ENCODE data around the gene PAK2. TPM values are rescaled to one million over a fixed set of nuclear protein-coding genes. Genes with fewer than 3 reads are reported as not detected.
A peak's percentile ranks its signal among the peaks of the same experiment; 100 is the strongest.

PAK2 gene
- total and polyA plus RNA-seq, 9 of the 15 experiments (the other 6 are each of a cell fraction or from before 2014, with no cell fraction given): 13.2 to 72.4 (median 35.7) TPM

DNA sequence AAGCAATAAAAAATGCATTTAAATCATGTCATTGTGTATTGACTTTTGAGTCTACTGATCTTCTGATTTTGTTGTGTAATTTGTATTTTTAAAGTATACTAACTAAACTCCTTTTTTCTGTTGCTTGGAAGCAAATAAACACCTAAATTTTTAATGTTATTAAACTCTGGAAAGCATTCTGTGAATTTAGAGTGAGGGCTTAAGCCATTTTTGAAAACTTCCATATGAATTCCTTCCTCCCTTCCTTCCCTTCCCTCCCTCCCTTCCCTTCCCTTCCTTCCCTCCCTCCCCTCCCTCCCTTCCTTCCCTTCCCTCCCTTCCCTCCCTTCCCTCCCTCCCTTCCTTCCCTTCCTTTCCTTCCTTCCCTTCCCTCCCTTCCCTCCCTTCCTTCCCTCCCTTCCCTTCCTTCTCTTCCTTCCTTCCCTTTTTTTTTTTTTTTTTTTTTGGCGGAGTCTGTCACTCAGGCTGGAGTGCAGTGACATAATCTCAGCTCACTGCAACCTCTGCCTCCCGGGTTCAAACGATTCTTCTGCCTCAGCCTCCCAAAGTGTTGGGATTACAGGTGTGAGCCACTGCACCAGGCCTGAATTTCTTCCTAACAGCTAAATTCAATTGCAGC lies 71.4 kb downstream of the PAK2 start:
- DNase-seq (ENCODE audit: extremely low read depth in 1 of 4, low spot score in 3 of 4): no peak
- no peak for FAIRE-seq
- 100% methylated on average over 2 of the region's 3 CpGs for WGBS (ENCODE audit: insufficient coverage, low coverage, missing lambda C conversion rate)
- peaks cover 0 to 17% of the 10 kb centered on the region in 2 experiments; a peak in 2 of 5 replicates for H3K4me1 ChIP-seq (replicated peaks in 1 of 2; ENCODE audit: control insufficient read depth in 2 of 2, insufficient read depth in 2 of 2, low read length in 2 of 2)
- H3K27me3 ChIP-seq (ENCODE audit: control insufficient read depth in 2 of 2, insufficient read depth in 2 of 2, low read length in 2 of 2): no peaks in the 10 kb centered on the region
- no peaks in the 10 kb centered on the region for H3K9me1 ChIP-seq (ENCODE audit: control insufficient read depth, insufficient read depth, low read length)
- H3K4me3 ChIP-seq: no peak overlapping the region
- no peaks in the 10 kb centered on the region; the same call in 2 of the 3 replicates for H3K79me2 ChIP-seq (ENCODE audit: control insufficient read depth, insufficient read depth, low read length)
- H2AFZ ChIP-seq (ENCODE audit: low read depth, low read length): no peak overlapping the region
- H3K9ac ChIP-seq (ENCODE audit: insufficient read depth in 1 of 2, low read depth in 2 of 2, low read length in 2 of 2): no peak overlapping the region
- in situ Hi-C loops (cut with MboI) (no loop called here), intact Hi-C loops (cut with micrococcal nuclease) (no loop called here)
- no peaks in the 10 kb centered on the region for H4K20me1 ChIP-seq (replicated peaks; ENCODE audit: control insufficient read depth, insufficient read depth, low read length)
- no peak overlapping the region for H3K27ac ChIP-seq (ENCODE audit: extremely low read depth, low read depth, low read length)
- no peaks in the 10 kb centered on the region for H3K9me3 ChIP-seq (replicated peaks; ENCODE audit: control insufficient read depth, insufficient read depth, low read depth, low read length)
- TF ChIP-seq HNRNPK (IDR thresholded peaks at IDR 0.05; ENCODE audit: low read depth, low read length, poor library complexity, severe bottlenecking) (peak; percentile 53), RBBP5 (IDR thresholded peaks at IDR 0.05; ENCODE audit: borderline replicate concordance, insufficient read depth, low read length, poor library complexity, severe bottlenecking) (no peak), PCBP1 (IDR thresholded peaks at IDR 0.05; ENCODE audit: low read depth, low read length, poor library complexity, severe bottlenecking) (peak; percentile 64), TEAD2 (tag; IDR thresholded peaks at IDR 0.05) (no peak), PCBP2 (IDR thresholded peaks at IDR 0.05; ENCODE audit: low read depth, low read length, poor library complexity, severe bottlenecking) (peak; percentile 94)
- TF ChIP-seq, protein P1, sequence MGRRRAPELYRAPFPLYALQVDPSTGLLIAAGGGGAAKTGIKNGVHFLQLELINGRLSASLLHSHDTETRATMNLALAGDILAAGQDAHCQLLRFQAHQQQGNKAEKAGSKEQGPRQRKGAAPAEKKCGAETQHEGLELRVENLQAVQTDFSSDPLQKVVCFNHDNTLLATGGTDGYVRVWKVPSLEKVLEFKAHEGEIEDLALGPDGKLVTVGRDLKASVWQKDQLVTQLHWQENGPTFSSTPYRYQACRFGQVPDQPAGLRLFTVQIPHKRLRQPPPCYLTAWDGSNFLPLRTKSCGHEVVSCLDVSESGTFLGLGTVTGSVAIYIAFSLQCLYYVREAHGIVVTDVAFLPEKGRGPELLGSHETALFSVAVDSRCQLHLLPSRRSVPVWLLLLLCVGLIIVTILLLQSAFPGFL (CRISPR knock-in tag; IDR thresholded peaks at IDR 0.05): no peak
- TF ChIP-seq, protein P2, sequence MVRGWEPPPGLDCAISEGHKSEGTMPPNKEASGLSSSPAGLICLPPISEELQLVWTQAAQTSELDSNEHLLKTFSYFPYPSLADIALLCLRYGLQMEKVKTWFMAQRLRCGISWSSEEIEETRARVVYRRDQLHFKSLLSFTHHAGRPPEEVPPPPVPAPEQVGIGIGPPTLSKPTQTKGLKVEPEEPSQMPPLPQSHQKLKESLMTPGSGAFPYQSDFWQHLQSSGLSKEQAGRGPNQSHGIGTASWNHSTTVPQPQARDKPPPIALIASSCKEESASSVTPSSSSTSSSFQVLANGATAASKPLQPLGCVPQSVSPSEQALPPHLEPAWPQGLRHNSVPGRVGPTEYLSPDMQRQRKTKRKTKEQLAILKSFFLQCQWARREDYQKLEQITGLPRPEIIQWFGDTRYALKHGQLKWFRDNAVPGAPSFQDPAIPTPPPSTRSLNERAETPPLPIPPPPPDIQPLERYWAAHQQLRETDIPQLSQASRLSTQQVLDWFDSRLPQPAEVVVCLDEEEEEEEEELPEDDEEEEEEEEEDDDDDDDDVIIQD (CRISPR knock-in tag; IDR thresholded peaks at IDR 0.05): no peak
- TF ChIP-seq, protein P3, sequence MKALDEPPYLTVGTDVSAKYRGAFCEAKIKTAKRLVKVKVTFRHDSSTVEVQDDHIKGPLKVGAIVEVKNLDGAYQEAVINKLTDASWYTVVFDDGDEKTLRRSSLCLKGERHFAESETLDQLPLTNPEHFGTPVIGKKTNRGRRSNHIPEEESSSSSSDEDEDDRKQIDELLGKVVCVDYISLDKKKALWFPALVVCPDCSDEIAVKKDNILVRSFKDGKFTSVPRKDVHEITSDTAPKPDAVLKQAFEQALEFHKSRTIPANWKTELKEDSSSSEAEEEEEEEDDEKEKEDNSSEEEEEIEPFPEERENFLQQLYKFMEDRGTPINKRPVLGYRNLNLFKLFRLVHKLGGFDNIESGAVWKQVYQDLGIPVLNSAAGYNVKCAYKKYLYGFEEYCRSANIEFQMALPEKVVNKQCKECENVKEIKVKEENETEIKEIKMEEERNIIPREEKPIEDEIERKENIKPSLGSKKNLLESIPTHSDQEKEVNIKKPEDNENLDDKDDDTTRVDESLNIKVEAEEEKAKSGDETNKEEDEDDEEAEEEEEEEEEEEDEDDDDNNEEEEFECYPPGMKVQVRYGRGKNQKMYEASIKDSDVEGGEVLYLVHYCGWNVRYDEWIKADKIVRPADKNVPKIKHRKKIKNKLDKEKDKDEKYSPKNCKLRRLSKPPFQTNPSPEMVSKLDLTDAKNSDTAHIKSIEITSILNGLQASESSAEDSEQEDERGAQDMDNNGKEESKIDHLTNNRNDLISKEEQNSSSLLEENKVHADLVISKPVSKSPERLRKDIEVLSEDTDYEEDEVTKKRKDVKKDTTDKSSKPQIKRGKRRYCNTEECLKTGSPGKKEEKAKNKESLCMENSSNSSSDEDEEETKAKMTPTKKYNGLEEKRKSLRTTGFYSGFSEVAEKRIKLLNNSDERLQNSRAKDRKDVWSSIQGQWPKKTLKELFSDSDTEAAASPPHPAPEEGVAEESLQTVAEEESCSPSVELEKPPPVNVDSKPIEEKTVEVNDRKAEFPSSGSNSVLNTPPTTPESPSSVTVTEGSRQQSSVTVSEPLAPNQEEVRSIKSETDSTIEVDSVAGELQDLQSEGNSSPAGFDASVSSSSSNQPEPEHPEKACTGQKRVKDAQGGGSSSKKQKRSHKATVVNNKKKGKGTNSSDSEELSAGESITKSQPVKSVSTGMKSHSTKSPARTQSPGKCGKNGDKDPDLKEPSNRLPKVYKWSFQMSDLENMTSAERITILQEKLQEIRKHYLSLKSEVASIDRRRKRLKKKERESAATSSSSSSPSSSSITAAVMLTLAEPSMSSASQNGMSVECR (CRISPR knock-in tag; IDR thresholded peaks at IDR 0.05): no peak
- BruUV-seq (replicated peaks): no TSS peak
- peaks cover 66% of the 10 kb centered on the region for H3K36me3 ChIP-seq (ENCODE audit: control insufficient read depth, insufficient read depth, low read length)
- POLR2A ChIA-PET: no interaction called here
- H3K4me2 ChIP-seq (ENCODE audit: insufficient read depth, low read length): no peak overlapping the region
- no peak for ATAC-seq
- CTCF ChIA-PET (ENCODE audit: low intra/inter-chr PET ratio): no interaction called here
